HCT116 (cell line): ENCODE results near the gene KIF1A.

Source experiments
- CTCF ChIP-seq, 3 experiments: fragments of 200-600 bp in 1 of 3; sonication (generic) in 1 of 3; IDR thresholded peaks in 2 of 3; conservative IDR thresholded peaks in 1 of 3; 2 replicates each; pipeline ENCODE4 v1.5.1; 2012 to 2017; ENCODE audit warnings: low read depth in 2 of 3, low read length in 2 of 3, antibody characterized with exemption in 1 of 3, borderline replicate concordance in 1 of 3, control low read depth in 1 of 3, mild to moderate bottlenecking in 1 of 3, mixed read lengths in 1 of 3, mixed run types in 1 of 3, moderate library complexity in 1 of 3; ENCODE audit not compliant: insufficient read depth in 1 of 3
- FOSL1 ChIP-seq: IDR thresholded peaks from 2 replicates; pipeline ENCODE4 v1.6.1; 2012; ENCODE audit warnings: low read depth
- TCF7L2 ChIP-seq: IDR thresholded peaks from 2 replicates; pipeline ENCODE4 v1.7.0; 2011; ENCODE audit warnings: borderline replicate concordance, inconsistent platforms; ENCODE audit not compliant: insufficient read depth, insufficient read length; ENCODE audit errors: extremely low read depth
- ZBTB33 ChIP-seq: IDR thresholded peaks from 2 replicates; pipeline ENCODE4 v1.6.1; 2011; ENCODE audit warnings: mild to moderate bottlenecking, low read length, moderate library complexity; ENCODE audit not compliant: insufficient replicate concordance; ENCODE audit errors: extremely low read depth

- TF ChIP-seq CTCF (IDR thresholded peaks at IDR 0.05 in 2 of 3, conservative IDR thresholded peaks at IDR 0.05 in 1 of 3; ENCODE audit: borderline replicate concordance in 1 of 3, insufficient read depth in 1 of 3, low read depth in 2 of 3, low read length in 2 of 3), result no peak
- no peak for TF ChIP-seq ZBTB33
- TF ChIP-seq TCF7L2, result no peak
- no peak for TF ChIP-seq FOSL1
Observed at GRCh38 chr2:240749516-240749915, 70.5 kb downstream of the KIF1A start.
